ENCODE results near the gene NID1. TPM values are rescaled to one million over a fixed set of nuclear protein-coding genes. Genes with fewer than 3 reads are reported as not detected.

NID1 gene
- polyA plus RNA-seq, 1 donor from 2014 or later: 0.04 TPM

- H3K4me3 ChIP-seq (ENCODE audit: low read length): no peak overlapping the region
- H4K20me1 ChIP-seq (ENCODE audit: insufficient read depth): no peaks in the 10 kb centered on the region
- no peak overlapping the region for H3K27ac ChIP-seq (ENCODE audit: low read length)
- no peak overlapping the region for H3K9ac ChIP-seq (ENCODE audit: low read length)
- no peaks in the 10 kb centered on the region for H3K27me3 ChIP-seq (ENCODE audit: insufficient read depth, low read depth, low read length)
- H3K4me2 ChIP-seq (ENCODE audit: low read length): no peak overlapping the region
- no peaks in the 10 kb centered on the region for H3F3A ChIP-seq (ENCODE audit: insufficient read depth, low read length, poor library complexity, severe bottlenecking)
- H3K9me3 ChIP-seq (ENCODE audit: low read length): no peaks in the 10 kb centered on the region
- no peaks in the 10 kb centered on the region for H3K9me2 ChIP-seq (ENCODE audit: insufficient read depth, low read length)
- TF ChIP-seq MXI1 (conservative IDR thresholded peaks at IDR 0.05; ENCODE audit: poor library complexity, severe bottlenecking) (no peak), EP300 (conservative IDR thresholded peaks at IDR 0.05; ENCODE audit: poor library complexity, severe bottlenecking) (no peak), TAF1 (IDR thresholded peaks at IDR 0.05; ENCODE audit: low read depth) (no peak), EZH2 (IDR thresholded peaks at IDR 0.05; ENCODE audit: borderline replicate concordance, insufficient read depth, low read length, poor library complexity, severe bottlenecking) (no peak), POLR2AphosphoS5 (IDR thresholded peaks at IDR 0.05) (no peak), SMC3 (conservative IDR thresholded peaks at IDR 0.05; ENCODE audit: poor library complexity) (no peak), CTCF (IDR thresholded peaks at IDR 0.05; ENCODE audit: poor library complexity, severe bottlenecking) (no peak), RAD21 (conservative IDR thresholded peaks at IDR 0.05) (no peak)
- TF ChIP-seq, protein P1, sequence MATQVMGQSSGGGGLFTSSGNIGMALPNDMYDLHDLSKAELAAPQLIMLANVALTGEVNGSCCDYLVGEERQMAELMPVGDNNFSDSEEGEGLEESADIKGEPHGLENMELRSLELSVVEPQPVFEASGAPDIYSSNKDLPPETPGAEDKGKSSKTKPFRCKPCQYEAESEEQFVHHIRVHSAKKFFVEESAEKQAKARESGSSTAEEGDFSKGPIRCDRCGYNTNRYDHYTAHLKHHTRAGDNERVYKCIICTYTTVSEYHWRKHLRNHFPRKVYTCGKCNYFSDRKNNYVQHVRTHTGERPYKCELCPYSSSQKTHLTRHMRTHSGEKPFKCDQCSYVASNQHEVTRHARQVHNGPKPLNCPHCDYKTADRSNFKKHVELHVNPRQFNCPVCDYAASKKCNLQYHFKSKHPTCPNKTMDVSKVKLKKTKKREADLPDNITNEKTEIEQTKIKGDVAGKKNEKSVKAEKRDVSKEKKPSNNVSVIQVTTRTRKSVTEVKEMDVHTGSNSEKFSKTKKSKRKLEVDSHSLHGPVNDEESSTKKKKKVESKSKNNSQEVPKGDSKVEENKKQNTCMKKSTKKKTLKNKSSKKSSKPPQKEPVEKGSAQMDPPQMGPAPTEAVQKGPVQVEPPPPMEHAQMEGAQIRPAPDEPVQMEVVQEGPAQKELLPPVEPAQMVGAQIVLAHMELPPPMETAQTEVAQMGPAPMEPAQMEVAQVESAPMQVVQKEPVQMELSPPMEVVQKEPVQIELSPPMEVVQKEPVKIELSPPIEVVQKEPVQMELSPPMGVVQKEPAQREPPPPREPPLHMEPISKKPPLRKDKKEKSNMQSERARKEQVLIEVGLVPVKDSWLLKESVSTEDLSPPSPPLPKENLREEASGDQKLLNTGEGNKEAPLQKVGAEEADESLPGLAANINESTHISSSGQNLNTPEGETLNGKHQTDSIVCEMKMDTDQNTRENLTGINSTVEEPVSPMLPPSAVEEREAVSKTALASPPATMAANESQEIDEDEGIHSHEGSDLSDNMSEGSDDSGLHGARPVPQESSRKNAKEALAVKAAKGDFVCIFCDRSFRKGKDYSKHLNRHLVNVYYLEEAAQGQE (IDR thresholded peaks at IDR 0.05; ENCODE audit: borderline replicate concordance): no peak
- no peaks in the 10 kb centered on the region for H3K36me3 ChIP-seq (ENCODE audit: insufficient read depth, low read length)
- H2AFZ ChIP-seq (ENCODE audit: low read depth, low read length): no peak overlapping the region
- H3K79me2 ChIP-seq (replicated peaks; ENCODE audit: insufficient read depth, low read length): no peaks in the 10 kb centered on the region
Observed at GRCh38 chr1:235932090-235932510, 132.8 kb downstream of the NID1 start.

DNA sequence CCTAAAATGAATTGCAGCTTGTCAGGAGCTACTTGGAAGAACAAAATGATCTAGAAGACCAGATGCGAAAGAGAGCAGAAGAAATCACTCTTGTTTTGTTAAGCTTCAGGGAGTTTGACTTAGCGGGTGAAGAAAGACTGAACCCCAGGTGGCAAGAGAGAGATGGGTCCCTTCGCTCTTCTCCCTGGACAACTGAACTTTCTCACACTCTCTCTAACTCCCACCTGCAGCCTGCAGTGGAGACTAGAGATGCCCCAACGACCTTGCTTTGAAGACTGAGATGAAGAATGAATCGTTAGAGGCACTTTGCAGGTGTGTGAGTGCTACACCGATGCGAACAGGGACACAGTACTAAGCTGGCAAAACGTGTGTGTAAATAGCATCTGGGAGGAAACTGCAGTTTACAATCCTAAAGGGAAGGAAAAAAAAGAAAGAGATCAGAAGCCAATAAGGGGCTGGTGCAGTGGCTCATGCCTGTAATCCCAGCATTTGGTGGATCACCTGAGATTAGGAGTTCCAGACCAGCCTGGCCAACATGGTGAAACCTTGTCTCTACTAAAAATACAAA, 133.6 kb downstream of the NID1 start:
- H2AFZ ChIP-seq (ENCODE audit: low read depth, low read length): no peak overlapping the region
- H3F3A ChIP-seq (ENCODE audit: insufficient read depth, low read length, poor library complexity, severe bottlenecking): no peaks in the 10 kb centered on the region
- no peaks in the 10 kb centered on the region for H3K9me2 ChIP-seq (ENCODE audit: insufficient read depth, low read length)
- no peak overlapping the region for H3K4me2 ChIP-seq (ENCODE audit: low read length)
- H3K36me3 ChIP-seq (ENCODE audit: insufficient read depth, low read length): no peaks in the 10 kb centered on the region
- TF ChIP-seq MXI1 (conservative IDR thresholded peaks at IDR 0.05; ENCODE audit: poor library complexity, severe bottlenecking) (no peak), SMC3 (conservative IDR thresholded peaks at IDR 0.05; ENCODE audit: poor library complexity) (no peak), POLR2AphosphoS5 (IDR thresholded peaks at IDR 0.05) (no peak), CTCF (IDR thresholded peaks at IDR 0.05; ENCODE audit: poor library complexity, severe bottlenecking) (no peak), EZH2 (IDR thresholded peaks at IDR 0.05; ENCODE audit: borderline replicate concordance, insufficient read depth, low read length, poor library complexity, severe bottlenecking) (no peak), EP300 (conservative IDR thresholded peaks at IDR 0.05; ENCODE audit: poor library complexity, severe bottlenecking) (no peak), TAF1 (IDR thresholded peaks at IDR 0.05; ENCODE audit: low read depth) (no peak), RAD21 (conservative IDR thresholded peaks at IDR 0.05) (no peak)
- TF ChIP-seq, protein P1 (IDR thresholded peaks at IDR 0.05; ENCODE audit: borderline replicate concordance): no peak
- H3K79me2 ChIP-seq (replicated peaks; ENCODE audit: insufficient read depth, low read length): no peaks in the 10 kb centered on the region
- no peak overlapping the region for H3K27ac ChIP-seq (ENCODE audit: low read length)
- no peaks in the 10 kb centered on the region for H3K9me3 ChIP-seq (ENCODE audit: low read length)
- H3K9ac ChIP-seq (ENCODE audit: low read length): no peak overlapping the region
- H3K4me3 ChIP-seq (ENCODE audit: low read length): no peak overlapping the region
- no peaks in the 10 kb centered on the region for H4K20me1 ChIP-seq (ENCODE audit: insufficient read depth)
- no peaks in the 10 kb centered on the region for H3K27me3 ChIP-seq (ENCODE audit: insufficient read depth, low read depth, low read length)
